HEK293 (cell line): Measurements from ENCODE around the gene EDC3.

Source experiments
- CTCF ChIA-PET: fragments of 350-600 bp; formaldehyde crosslinking; extraction: SDS; loops from one replicate; lab custom pipeline; 2021; ENCODE audit warnings: antibody characterized with exemption; lab: Yijun Ruan, JAX
- POLR2A ChIA-PET: fragments of 300-600 bp; formaldehyde crosslinking; extraction: SDS; loops from one replicate; lab custom pipeline; 2020; ENCODE audit warnings: antibody characterized with exemption, inconsistent platforms; lab: Yijun Ruan, JAX
- H3K27ac ChIP-seq: fragments of 200-500 bp; sonication (Bioruptor generic); 2 replicates; pipeline ENCODE4 v1.5.1; 2014; ENCODE audit warnings: low read depth, low read length, control low read depth, inconsistent platforms; ENCODE audit errors: extremely low read depth
- H3K36me3 ChIP-seq, 2 experiments: fragments of 200-500 bp in 1 of 2; sonication (Bioruptor generic) in 1 of 2; 1 replicate in 1 of 2; 2 replicates in 1 of 2; pipeline ENCODE4 v1.5.1; 2014 to 2017; ENCODE audit warnings: inconsistent platforms in 2 of 2, low read length in 2 of 2; ENCODE audit not compliant: control insufficient read depth in 2 of 2, insufficient read depth in 1 of 2
- H3K4me1 ChIP-seq: fragments of 200-500 bp; sonication (Bioruptor generic); 2 replicates; pipeline ENCODE4 v1.5.1; 2014; ENCODE audit warnings: mild to moderate bottlenecking, low read length, inconsistent platforms; ENCODE audit not compliant: control insufficient read depth, insufficient read depth
- H3K4me3 ChIP-seq: 2 replicates; pipeline ENCODE4 v1.5.1; 2011; ENCODE audit warnings: low read depth, mild to moderate bottlenecking, control low read depth, low read length, moderate library complexity
- H3K9me3 ChIP-seq: fragments of 200-500 bp; sonication (Bioruptor generic); 2 replicates; pipeline ENCODE4 v1.5.1; 2014; ENCODE audit warnings: low read depth, low read length, inconsistent platforms; ENCODE audit not compliant: control insufficient read depth, insufficient read depth
- IKZF3 ChIP-seq: fragments of 450-650 bp; IDR thresholded peaks from 2 replicates; pipeline ENCODE4 v1.5.0; 2018; ENCODE audit warnings: missing biosample characterization, mild to moderate bottlenecking, missing genetic modification characterization, moderate library complexity
- KLF16 ChIP-seq: fragments of 450-650 bp; formaldehyde crosslinking; IDR thresholded peaks from 2 replicates; pipeline ENCODE4 v1.5.1; 2017; ENCODE audit warnings: missing biosample characterization, missing genetic modification characterization
- KLF9 ChIP-seq: fragments of 450-650 bp; formaldehyde crosslinking; IDR thresholded peaks from 2 replicates; pipeline ENCODE4 v1.5.1; 2016; ENCODE audit warnings: missing biosample characterization, missing genetic modification characterization, low read depth
- ZBTB8A ChIP-seq: fragments of 450-650 bp; formaldehyde crosslinking; IDR thresholded peaks from 2 replicates; pipeline ENCODE4 v1.5.1; 2016; ENCODE audit warnings: missing biosample characterization, missing genetic modification characterization
- ZIC2 ChIP-seq: fragments of 450-650 bp; formaldehyde crosslinking; IDR thresholded peaks from 2 replicates; pipeline ENCODE4 v1.5.1; 2016; ENCODE audit warnings: missing biosample characterization, missing genetic modification characterization
- ZNF112 ChIP-seq: fragments of 450-650 bp; formaldehyde crosslinking; IDR thresholded peaks from 2 replicates; pipeline ENCODE4 v1.5.0; 2017; ENCODE audit warnings: missing biosample characterization, missing genetic modification characterization
- ZNF140 ChIP-seq: fragments of 450-650 bp; formaldehyde crosslinking; IDR thresholded peaks from 2 replicates; pipeline ENCODE4 v1.5.1; 2016; ENCODE audit warnings: missing biosample characterization, missing genetic modification characterization
- ZNF157 ChIP-seq: fragments of 450-650 bp; formaldehyde crosslinking; IDR thresholded peaks from 2 replicates; pipeline ENCODE4 v1.5.1; 2016; ENCODE audit warnings: missing biosample characterization, missing genetic modification characterization
- ZNF2 ChIP-seq: fragments of 450-650 bp; formaldehyde crosslinking; IDR thresholded peaks from 2 replicates; pipeline ENCODE4 v1.5.1; 2016; ENCODE audit warnings: missing biosample characterization, missing genetic modification characterization
- ZNF248 ChIP-seq: fragments of 450-650 bp; formaldehyde crosslinking; IDR thresholded peaks from 2 replicates; pipeline ENCODE4 v1.5.1; 2017; ENCODE audit warnings: missing biosample characterization, missing genetic modification characterization
- ZNF302 ChIP-seq: fragments of 450-650 bp; formaldehyde crosslinking; IDR thresholded peaks from 2 replicates; pipeline ENCODE4 v1.5.1; 2016; ENCODE audit warnings: missing biosample characterization, missing genetic modification characterization, low read depth
- ZNF426 ChIP-seq: fragments of 450-650 bp; formaldehyde crosslinking; IDR thresholded peaks from 2 replicates; pipeline ENCODE4 v1.5.1; 2017; ENCODE audit warnings: missing biosample characterization, missing genetic modification characterization, mild to moderate bottlenecking, inconsistent platforms, moderate library complexity
- ZNF548 ChIP-seq: fragments of 450-650 bp; formaldehyde crosslinking; IDR thresholded peaks from 2 replicates; pipeline ENCODE4 v1.5.1; 2016; ENCODE audit warnings: missing biosample characterization, missing genetic modification characterization
- ZNF558 ChIP-seq: fragments of 450-650 bp; formaldehyde crosslinking; IDR thresholded peaks from 2 replicates; pipeline ENCODE4 v1.5.1; 2016; ENCODE audit warnings: missing biosample characterization, missing genetic modification characterization
- ZNF664 ChIP-seq: fragments of 450-650 bp; formaldehyde crosslinking; IDR thresholded peaks from 2 replicates; pipeline ENCODE4 v1.5.1; 2016; ENCODE audit warnings: missing biosample characterization, missing genetic modification characterization
- ZNF707 ChIP-seq: fragments of 450-650 bp; formaldehyde crosslinking; IDR thresholded peaks from 2 replicates; pipeline ENCODE4 v1.5.1; 2016; ENCODE audit warnings: missing biosample characterization, missing genetic modification characterization
- ZNF768 ChIP-seq: fragments of 450-650 bp; formaldehyde crosslinking; IDR thresholded peaks from 2 replicates; pipeline ENCODE4 v1.5.1; 2018; ENCODE audit warnings: missing biosample characterization, mild to moderate bottlenecking, missing genetic modification characterization
- TF ChIP-seq, protein P1 (sequence below): fragments of 450-650 bp; formaldehyde crosslinking; IDR thresholded peaks from 2 replicates; pipeline ENCODE4 v1.5.1; 2016; ENCODE audit warnings: missing biosample characterization, missing genetic modification characterization, low read depth
- TF ChIP-seq, protein P2 (sequence below): fragments of 450-650 bp; formaldehyde crosslinking; IDR thresholded peaks from 2 replicates; pipeline ENCODE4 v1.5.1; 2016; ENCODE audit warnings: missing biosample characterization, missing genetic modification characterization
- TF ChIP-seq, protein P3 (sequence below): fragments of 450-650 bp; formaldehyde crosslinking; IDR thresholded peaks from 2 replicates; pipeline ENCODE4 v1.5.1; 2016; ENCODE audit warnings: missing biosample characterization, missing genetic modification characterization
- TF ChIP-seq, protein P4 (sequence below): fragments of 450-650 bp; IDR thresholded peaks from 2 replicates; pipeline ENCODE4 v1.5.1; 2018; ENCODE audit warnings: missing biosample characterization, missing genetic modification characterization
- TF ChIP-seq, protein P5 (sequence below): fragments of 450-650 bp; formaldehyde crosslinking; IDR thresholded peaks from 2 replicates; pipeline ENCODE4 v1.5.1; 2017; ENCODE audit warnings: missing biosample characterization, missing genetic modification characterization
- TF ChIP-seq, protein P6 (sequence below): fragments of 450-650 bp; formaldehyde crosslinking; IDR thresholded peaks from 2 replicates; pipeline ENCODE4; 2016; ENCODE audit warnings: missing biosample characterization, missing genetic modification characterization

The EDC3 gene

DNA sequence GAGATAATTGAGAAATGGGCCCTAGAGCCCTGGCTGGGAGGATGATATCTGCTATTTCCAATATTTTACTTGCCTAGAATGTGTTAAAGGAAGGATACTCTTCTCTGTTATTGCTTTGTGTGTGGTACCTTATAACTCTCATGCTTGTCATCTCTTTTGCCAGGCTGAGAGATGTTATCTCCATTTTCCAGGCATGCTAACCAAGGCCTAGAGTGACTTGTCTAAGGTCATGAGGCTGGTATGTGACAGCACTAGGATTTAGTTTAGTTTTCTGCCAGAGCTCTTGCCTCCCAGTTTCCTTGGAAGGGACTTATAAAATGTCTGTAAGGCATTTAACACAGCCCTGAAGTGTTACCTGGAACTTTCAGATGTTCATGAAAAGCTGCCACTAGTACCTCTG, 78.8 kb downstream of the EDC3 start:
- Histone ChIP-seq H3K27ac (peak overlapping the region; percentile 95; the same call in 1 of the 2 replicates), H3K4me1 (peaks cover 9% of the 10 kb centered on the region), H3K36me3 (peaks cover 6 to 50% of the 10 kb centered on the region in 2 experiments), H3K9me3 (no peaks in the 10 kb centered on the region), H3K4me3 (peak overlapping the region; percentile 85)
- ChIA-PET CTCF (interaction anchor here (0.6 to 12.8 kb wide), 7 partner anchors 17 to 242 kb away, joined by 3 to 220 read pairs (median 5); no protein-coding TSS in a partner anchor), POLR2A (interaction anchor here (0.7 to 5.1 kb wide), 11 partner anchors 9 to 340 kb away, joined by 3 to 53 read pairs (median 4); partner anchors contain the start of genes ARID3B, RPP25 and UBL7)
- TF ChIP-seq ZNF157 (tag by site-specific recombination) (no peak), ZNF112 (no peak), ZNF768 (tag by site-specific recombination) (no peak), ZNF558 (tag by site-specific recombination) (no peak), ZNF707 (tag by site-specific recombination) (no peak), ZNF548 (tag by site-specific recombination) (no peak)
- TF ChIP-seq, protein P1, sequence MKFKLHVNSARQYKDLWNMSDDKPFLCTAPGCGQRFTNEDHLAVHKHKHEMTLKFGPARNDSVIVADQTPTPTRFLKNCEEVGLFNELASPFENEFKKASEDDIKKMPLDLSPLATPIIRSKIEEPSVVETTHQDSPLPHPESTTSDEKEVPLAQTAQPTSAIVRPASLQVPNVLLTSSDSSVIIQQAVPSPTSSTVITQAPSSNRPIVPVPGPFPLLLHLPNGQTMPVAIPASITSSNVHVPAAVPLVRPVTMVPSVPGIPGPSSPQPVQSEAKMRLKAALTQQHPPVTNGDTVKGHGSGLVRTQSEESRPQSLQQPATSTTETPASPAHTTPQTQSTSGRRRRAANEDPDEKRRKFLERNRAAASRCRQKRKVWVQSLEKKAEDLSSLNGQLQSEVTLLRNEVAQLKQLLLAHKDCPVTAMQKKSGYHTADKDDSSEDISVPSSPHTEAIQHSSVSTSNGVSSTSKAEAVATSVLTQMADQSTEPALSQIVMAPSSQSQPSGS (tag by site-specific recombination) = no peak
- TF ChIP-seq, protein P2, sequence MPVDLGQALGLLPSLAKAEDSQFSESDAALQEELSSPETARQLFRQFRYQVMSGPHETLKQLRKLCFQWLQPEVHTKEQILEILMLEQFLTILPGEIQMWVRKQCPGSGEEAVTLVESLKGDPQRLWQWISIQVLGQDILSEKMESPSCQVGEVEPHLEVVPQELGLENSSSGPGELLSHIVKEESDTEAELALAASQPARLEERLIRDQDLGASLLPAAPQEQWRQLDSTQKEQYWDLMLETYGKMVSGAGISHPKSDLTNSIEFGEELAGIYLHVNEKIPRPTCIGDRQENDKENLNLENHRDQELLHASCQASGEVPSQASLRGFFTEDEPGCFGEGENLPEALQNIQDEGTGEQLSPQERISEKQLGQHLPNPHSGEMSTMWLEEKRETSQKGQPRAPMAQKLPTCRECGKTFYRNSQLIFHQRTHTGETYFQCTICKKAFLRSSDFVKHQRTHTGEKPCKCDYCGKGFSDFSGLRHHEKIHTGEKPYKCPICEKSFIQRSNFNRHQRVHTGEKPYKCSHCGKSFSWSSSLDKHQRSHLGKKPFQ (tag by site-specific recombination) = no peak
- TF ChIP-seq, protein P3, sequence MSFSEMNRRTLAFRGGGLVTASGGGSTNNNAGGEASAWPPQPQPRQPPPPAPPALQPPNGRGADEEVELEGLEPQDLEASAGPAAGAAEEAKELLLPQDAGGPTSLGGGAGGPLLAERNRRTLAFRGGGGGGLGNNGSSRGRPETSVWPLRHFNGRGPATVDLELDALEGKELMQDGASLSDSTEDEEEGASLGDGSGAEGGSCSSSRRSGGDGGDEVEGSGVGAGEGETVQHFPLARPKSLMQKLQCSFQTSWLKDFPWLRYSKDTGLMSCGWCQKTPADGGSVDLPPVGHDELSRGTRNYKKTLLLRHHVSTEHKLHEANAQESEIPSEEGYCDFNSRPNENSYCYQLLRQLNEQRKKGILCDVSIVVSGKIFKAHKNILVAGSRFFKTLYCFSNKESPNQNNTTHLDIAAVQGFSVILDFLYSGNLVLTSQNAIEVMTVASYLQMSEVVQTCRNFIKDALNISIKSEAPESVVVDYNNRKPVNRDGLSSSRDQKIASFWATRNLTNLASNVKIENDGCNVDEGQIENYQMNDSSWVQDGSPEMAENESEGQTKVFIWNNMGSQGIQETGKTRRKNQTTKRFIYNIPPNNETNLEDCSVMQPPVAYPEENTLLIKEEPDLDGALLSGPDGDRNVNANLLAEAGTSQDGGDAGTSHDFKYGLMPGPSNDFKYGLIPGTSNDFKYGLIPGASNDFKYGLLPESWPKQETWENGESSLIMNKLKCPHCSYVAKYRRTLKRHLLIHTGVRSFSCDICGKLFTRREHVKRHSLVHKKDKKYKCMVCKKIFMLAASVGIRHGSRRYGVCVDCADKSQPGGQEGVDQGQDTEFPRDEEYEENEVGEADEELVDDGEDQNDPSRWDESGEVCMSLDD (tag by site-specific recombination) = no peak

DNA sequence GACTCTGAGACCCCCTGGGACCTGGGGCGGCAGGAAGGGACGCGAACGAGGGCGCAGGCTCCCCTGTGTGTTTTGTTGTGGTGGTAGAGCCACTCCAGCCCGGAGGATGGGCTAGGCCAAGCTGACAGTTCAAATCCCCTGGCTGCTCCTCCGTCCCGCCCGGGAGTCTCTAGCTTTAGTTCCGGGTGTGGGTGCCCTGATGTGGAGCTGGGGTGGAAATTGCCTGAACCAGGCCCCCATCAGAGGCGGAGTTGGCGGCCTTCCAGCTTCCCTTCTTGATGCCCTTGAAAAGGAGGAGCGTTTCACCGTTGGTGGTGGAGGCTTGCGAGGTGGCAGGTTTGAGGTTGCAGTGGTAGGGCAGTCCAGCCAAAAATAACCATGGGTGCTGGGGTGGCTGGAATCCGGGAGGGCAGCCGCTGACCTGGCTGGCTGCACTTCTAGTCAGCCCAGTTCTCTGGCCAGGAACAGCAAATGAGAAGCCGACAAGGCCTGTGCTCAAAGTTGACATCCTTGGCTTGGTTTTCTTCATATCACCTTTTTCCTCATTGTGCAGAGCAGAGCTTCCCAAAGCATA, 79.4 kb downstream of the EDC3 start:
- ChIA-PET POLR2A (interaction anchor here (0.6 to 5.1 kb wide), 13 partner anchors 9 to 242 kb away, joined by 3 to 53 read pairs (median 4); partner anchors contain the start of genes ARID3B and UBL7), CTCF (interaction anchor here (0.6 to 12.8 kb wide), 8 partner anchors 8 to 255 kb away, joined by 3 to 220 read pairs (median 4); no protein-coding TSS in a partner anchor)
- H3K36me3 ChIP-seq = peaks cover 5 to 44% of the 10 kb centered on the region in 2 experiments
- TF ChIP-seq ZNF2 (tag by site-specific recombination) = no peak
- peak; percentile 94 for TF ChIP-seq ZBTB8A (tag by site-specific recombination)
- TF ChIP-seq ZNF140 (tag by site-specific recombination) = no peak
- TF ChIP-seq, protein P4, sequence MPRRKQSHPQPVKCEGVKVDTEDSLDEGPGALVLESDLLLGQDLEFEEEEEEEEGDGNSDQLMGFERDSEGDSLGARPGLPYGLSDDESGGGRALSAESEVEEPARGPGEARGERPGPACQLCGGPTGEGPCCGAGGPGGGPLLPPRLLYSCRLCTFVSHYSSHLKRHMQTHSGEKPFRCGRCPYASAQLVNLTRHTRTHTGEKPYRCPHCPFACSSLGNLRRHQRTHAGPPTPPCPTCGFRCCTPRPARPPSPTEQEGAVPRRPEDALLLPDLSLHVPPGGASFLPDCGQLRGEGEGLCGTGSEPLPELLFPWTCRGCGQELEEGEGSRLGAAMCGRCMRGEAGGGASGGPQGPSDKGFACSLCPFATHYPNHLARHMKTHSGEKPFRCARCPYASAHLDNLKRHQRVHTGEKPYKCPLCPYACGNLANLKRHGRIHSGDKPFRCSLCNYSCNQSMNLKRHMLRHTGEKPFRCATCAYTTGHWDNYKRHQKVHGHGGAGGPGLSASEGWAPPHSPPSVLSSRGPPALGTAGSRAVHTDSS (tag by site-specific recombination) = no peak
- TF ChIP-seq ZNF302 (tag by site-specific recombination) = no peak
- TF ChIP-seq, protein P5, sequence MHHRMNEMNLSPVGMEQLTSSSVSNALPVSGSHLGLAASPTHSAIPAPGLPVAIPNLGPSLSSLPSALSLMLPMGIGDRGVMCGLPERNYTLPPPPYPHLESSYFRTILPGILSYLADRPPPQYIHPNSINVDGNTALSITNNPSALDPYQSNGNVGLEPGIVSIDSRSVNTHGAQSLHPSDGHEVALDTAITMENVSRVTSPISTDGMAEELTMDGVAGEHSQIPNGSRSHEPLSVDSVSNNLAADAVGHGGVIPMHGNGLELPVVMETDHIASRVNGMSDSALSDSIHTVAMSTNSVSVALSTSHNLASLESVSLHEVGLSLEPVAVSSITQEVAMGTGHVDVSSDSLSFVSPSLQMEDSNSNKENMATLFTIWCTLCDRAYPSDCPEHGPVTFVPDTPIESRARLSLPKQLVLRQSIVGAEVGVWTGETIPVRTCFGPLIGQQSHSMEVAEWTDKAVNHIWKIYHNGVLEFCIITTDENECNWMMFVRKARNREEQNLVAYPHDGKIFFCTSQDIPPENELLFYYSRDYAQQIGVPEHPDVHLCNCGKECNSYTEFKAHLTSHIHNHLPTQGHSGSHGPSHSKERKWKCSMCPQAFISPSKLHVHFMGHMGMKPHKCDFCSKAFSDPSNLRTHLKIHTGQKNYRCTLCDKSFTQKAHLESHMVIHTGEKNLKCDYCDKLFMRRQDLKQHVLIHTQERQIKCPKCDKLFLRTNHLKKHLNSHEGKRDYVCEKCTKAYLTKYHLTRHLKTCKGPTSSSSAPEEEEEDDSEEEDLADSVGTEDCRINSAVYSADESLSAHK (tag by site-specific recombination) = no peak
- TF ChIP-seq, protein P6, sequence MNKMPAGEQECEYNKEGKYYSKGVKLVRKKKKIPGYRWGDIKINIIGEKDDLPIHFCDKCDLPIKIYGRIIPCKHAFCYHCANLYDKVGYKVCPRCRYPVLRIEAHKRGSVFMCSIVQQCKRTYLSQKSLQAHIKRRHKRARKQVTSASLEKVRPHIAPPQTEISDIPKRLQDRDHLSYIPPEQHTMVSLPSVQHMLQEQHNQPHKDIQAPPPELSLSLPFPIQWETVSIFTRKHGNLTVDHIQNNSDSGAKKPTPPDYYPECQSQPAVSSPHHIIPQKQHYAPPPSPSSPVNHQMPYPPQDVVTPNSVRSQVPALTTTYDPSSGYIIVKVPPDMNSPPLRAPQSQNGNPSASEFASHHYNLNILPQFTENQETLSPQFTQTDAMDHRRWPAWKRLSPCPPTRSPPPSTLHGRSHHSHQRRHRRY = no peak
- TF ChIP-seq KLF16 (tag by site-specific recombination) = peak; percentile 59; the same call in 1 of the 2 replicates
- TF ChIP-seq ZNF664 = no peak
- no peak for TF ChIP-seq KLF9
- no peak; the same call in 1 of the 2 replicates for TF ChIP-seq IKZF3
- no peak for TF ChIP-seq ZNF248 (tag by site-specific recombination)
- no peak for TF ChIP-seq ZNF426 (tag by site-specific recombination)
- TF ChIP-seq ZIC2 (tag by site-specific recombination) = peak; percentile 48

More for the DNA sequence above, 79.4 kb downstream of the EDC3 start:
- Histone ChIP-seq H3K4me3 (peak overlapping the region; percentile 85), H3K27ac (peak overlapping the region; percentile 95), H3K4me1 (peaks cover 9% of the 10 kb centered on the region), H3K9me3 (no peaks in the 10 kb centered on the region)
